ENCODE results near the gene PLCD3. TPM values are rescaled to one million over a fixed set of nuclear protein-coding genes. Genes with fewer than 3 reads are reported as not detected.

PLCD3 gene
- total and polyA plus RNA-seq, 9 of the 15 experiments (the other 6 are each of a cell fraction or from before 2014, with no cell fraction given): 0.20 to 22.6 (median 7.5) TPM

DNA sequence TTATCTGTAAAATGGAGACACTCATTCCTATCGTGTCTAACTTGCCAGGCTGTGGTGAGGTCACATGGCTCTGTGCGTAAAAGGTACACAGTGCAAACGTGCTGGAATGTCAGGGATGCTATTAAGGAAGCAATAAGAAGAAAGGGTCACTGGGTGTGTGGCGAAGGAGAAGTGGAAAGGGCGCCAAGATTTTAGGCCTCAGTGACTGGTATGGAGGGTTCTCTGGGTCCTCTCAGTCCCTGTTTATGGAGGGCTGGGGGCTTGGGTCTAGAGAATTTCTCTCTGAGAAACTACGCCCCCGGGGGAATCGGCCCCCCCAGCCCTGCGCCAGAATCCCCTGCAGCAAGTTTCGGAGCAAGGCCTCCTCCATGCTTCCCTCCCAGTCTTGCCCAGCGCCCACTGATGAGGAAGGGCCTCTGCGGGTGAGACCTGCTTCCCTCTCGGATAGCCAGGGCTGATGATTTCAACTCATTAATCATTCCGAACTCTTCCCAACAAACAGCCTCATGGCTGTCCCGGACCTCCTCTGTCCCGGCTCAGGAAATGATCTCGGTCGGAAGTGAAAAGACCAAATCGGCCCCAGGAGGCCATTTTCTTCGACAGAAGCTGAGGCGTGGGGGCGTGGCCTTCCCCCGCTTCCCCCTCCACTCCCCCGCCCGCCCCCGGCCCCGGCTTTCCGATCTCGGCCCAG, 14.7 kb upstream of the PLCD3 start (continued):
- TF ChIP-seq NBN (IDR thresholded peaks at IDR 0.05; ENCODE audit: low read depth) (peak; percentile 81), RBM22 (IDR thresholded peaks at IDR 0.05; ENCODE audit: low read depth, low read length, poor library complexity, severe bottlenecking) (peak; percentile 21), XRCC5 (IDR thresholded peaks at IDR 0.05; ENCODE audit: low read depth, low read length) (no peak), CHD1 (IDR thresholded peaks at IDR 0.05; ENCODE audit: low read length) (peak; percentile 74), ATF7 (IDR thresholded peaks at IDR 0.05) (peak; percentile 56; the same call in 1 of the 2 replicates), MTF1 (CRISPR knock-in tag; IDR thresholded peaks at IDR 0.05; ENCODE audit: borderline replicate concordance) (peak; percentile 60; the same call in 1 of the 2 replicates), PTTG1 (tag; IDR thresholded peaks at IDR 0.05; ENCODE audit: low read depth) (0 out of 2 replicates have a peak, but pooled peaks have one; percentile 23), ZNF224 (CRISPR knock-in tag; IDR thresholded peaks at IDR 0.05) (no peak), TAF9B (IDR thresholded peaks at IDR 0.05; ENCODE audit: partially characterized antibody) (peak; percentile 49), LCOR (CRISPR knock-in tag; IDR thresholded peaks at IDR 0.05) (no peak; the same call in 1 of the 2 replicates), GATA2 (CRISPR knock-in tag; IDR thresholded peaks at IDR 0.05) (0 out of 2 replicates have a peak, but pooled peaks have one; percentile 36), LEF1 (IDR thresholded peaks at IDR 0.05) (peak; percentile 48; the same call in 1 of the 2 replicates), MIER1 (IDR thresholded peaks at IDR 0.05; ENCODE audit: low read depth) (no peak), COPS2 (conservative IDR thresholded peaks at IDR 0.05) (no peak), RBM14 (IDR thresholded peaks at IDR 0.05; ENCODE audit: borderline replicate concordance, insufficient read depth, low read depth, low read length) (no peak), ZNF778 (CRISPR knock-in tag; IDR thresholded peaks at IDR 0.05) (no peak), FOSL1 (tag; conservative IDR thresholded peaks at IDR 0.05) (peak; percentile 74), RBM39 (optimal IDR thresholded peaks at IDR 0.05; ENCODE audit: low read depth, low read length) (peak; percentile 7), HLTF (IDR thresholded peaks at IDR 0.05) (no peak), PHTF2 (CRISPR knock-in tag; IDR thresholded peaks at IDR 0.05) (no peak), EP400 (IDR thresholded peaks at IDR 0.05) (peak; percentile 60), FOXJ2 (tag; IDR thresholded peaks at IDR 0.05) (0 out of 2 replicates have a peak, but pooled peaks have one; percentile 41), ZNF324 (CRISPR knock-in tag; IDR thresholded peaks at IDR 0.05) (no peak), RAD21 (CRISPR knock-in tag; conservative IDR thresholded peaks at IDR 0.05 in 1 of 2, IDR thresholded peaks at IDR 0.05 in 1 of 2) (no peak; a peak in 1 of 4 replicates), ZNF639 (CRISPR knock-in tag; conservative IDR thresholded peaks at IDR 0.05 in 1 of 2, IDR thresholded peaks at IDR 0.05 in 1 of 2) (no peak; a peak in 2 of 4 replicates), SAP30 (IDR thresholded peaks at IDR 0.05; ENCODE audit: borderline replicate concordance, insufficient read depth, low read depth, low read length, poor library complexity, severe bottlenecking) (no peak)
- TF ChIP-seq, protein P1, sequence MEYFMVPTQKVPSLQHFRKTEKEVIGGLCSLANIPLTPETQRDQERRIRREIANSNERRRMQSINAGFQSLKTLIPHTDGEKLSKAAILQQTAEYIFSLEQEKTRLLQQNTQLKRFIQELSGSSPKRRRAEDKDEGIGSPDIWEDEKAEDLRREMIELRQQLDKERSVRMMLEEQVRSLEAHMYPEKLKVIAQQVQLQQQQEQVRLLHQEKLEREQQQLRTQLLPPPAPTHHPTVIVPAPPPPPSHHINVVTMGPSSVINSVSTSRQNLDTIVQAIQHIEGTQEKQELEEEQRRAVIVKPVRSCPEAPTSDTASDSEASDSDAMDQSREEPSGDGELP (CRISPR knock-in tag; IDR thresholded peaks at IDR 0.05; ENCODE audit: borderline replicate concordance): no peak

Measured in K562 (cell line).